Adipocyte (in vitro differentiated cells): ENCODE data around the gene VCPKMT.

Experiments
- DNase-seq: peaks from one replicate; pipeline ENCODE4 v3.0.0-alpha.2; 2015; ENCODE audit warnings: low read depth
- H3K27me3 ChIP-seq: replicated peaks from 2 replicates; pipeline ENCODE4 v1.7.0; 2013; ENCODE audit warnings: mild to moderate bottlenecking, low read length, moderate library complexity; ENCODE audit not compliant: control insufficient read depth, insufficient read depth
- H3K36me3 ChIP-seq: 2 replicates; pipeline ENCODE4 v1.7.0; 2013; ENCODE audit warnings: low read length, mild to moderate bottlenecking, moderate library complexity; ENCODE audit not compliant: control insufficient read depth, insufficient read depth, severe bottlenecking
- H3K4me1 ChIP-seq: 2 replicates; pipeline ENCODE4 v1.7.0; 2013; ENCODE audit warnings: mild to moderate bottlenecking, low read length, moderate library complexity; ENCODE audit not compliant: control insufficient read depth, insufficient read depth
- H3K4me3 ChIP-seq: 2 replicates; pipeline ENCODE4 v1.7.0; 2013; ENCODE audit warnings: mild to moderate bottlenecking, low read length, moderate library complexity
- H3K9ac ChIP-seq: 2 replicates; pipeline ENCODE4 v1.7.0; 2013; ENCODE audit warnings: mild to moderate bottlenecking, low read length, moderate library complexity
- H3K9me3 ChIP-seq: 2 replicates; pipeline ENCODE4 v1.7.0; 2013; ENCODE audit warnings: mild to moderate bottlenecking, low read length, moderate library complexity; ENCODE audit not compliant: control insufficient read depth

VCPKMT gene

GRCh38 chr14:50064993-50065392 lies 51.4 kb downstream of the VCPKMT start:
- H3K4me3 ChIP-seq, result no peak overlapping the region
- H3K9ac ChIP-seq, result no peak overlapping the region
- H3K36me3 ChIP-seq, result no peaks in the 10 kb centered on the region
- H3K9me3 ChIP-seq, result no peaks in the 10 kb centered on the region
- peaks cover 37% of the 10 kb centered on the region for H3K4me1 ChIP-seq
- no peak for DNase-seq
- H3K27me3 ChIP-seq, result no peaks in the 10 kb centered on the region

GRCh38 chr14:50063876-50064420 lies 52.4 kb downstream of the VCPKMT start:
- DNase-seq, result no peak
- Histone ChIP-seq H3K27me3 (no peaks in the 10 kb centered on the region), H3K9me3 (no peaks in the 10 kb centered on the region), H3K9ac (no peak overlapping the region), H3K36me3 (no peaks in the 10 kb centered on the region), H3K4me1 (peaks cover 45% of the 10 kb centered on the region), H3K4me3 (no peak overlapping the region)

GRCh38 chr14:50062438-50063085 lies 53.8 kb downstream of the VCPKMT start:
- Histone ChIP-seq H3K9me3 (no peaks in the 10 kb centered on the region), H3K36me3 (no peaks in the 10 kb centered on the region), H3K4me1 (peaks cover 45% of the 10 kb centered on the region), H3K27me3 (no peaks in the 10 kb centered on the region), H3K9ac (no peak overlapping the region), H3K4me3 (no peak overlapping the region)
- DNase-seq, result peak; percentile 45

GRCh38 chr14:50061664-50062437 lies 54.5 kb downstream of the VCPKMT start:
- Histone ChIP-seq H3K9ac (peak overlapping the region; percentile 85), H3K9me3 (no peaks in the 10 kb centered on the region), H3K4me1 (peaks cover 45% of the 10 kb centered on the region), H3K4me3 (no peak overlapping the region), H3K36me3 (no peaks in the 10 kb centered on the region), H3K27me3 (no peaks in the 10 kb centered on the region)
- DNase-seq, result peak; percentile 48

GRCh38 chr14:50060871-50061663 lies 55.3 kb downstream of the VCPKMT start:
- Histone ChIP-seq H3K27me3 (no peaks in the 10 kb centered on the region), H3K9me3 (no peaks in the 10 kb centered on the region), H3K36me3 (no peaks in the 10 kb centered on the region), H3K9ac (peak overlapping the region; percentile 85), H3K4me1 (peaks cover 45% of the 10 kb centered on the region), H3K4me3 (peak overlapping the region; percentile 62)
- DNase-seq, result peak; percentile 96

GRCh38 chr14:50059763-50060616 lies 56.4 kb downstream of the VCPKMT start:
- Histone ChIP-seq H3K9ac (peak overlapping the region; percentile 85), H3K9me3 (no peaks in the 10 kb centered on the region), H3K36me3 (no peaks in the 10 kb centered on the region), H3K4me1 (peaks cover 39% of the 10 kb centered on the region), H3K27me3 (no peaks in the 10 kb centered on the region), H3K4me3 (peak overlapping the region; percentile 62)
- DNase-seq, result no peak
